Amniotic stem cell (primary cell): ENCODE measurements around the gene PAX2.
"Not testable (repeated sequence)": the region's sequence is repeated elsewhere in the genome, so short reads cannot be mapped to it uniquely, and the experiment has no call there.

Experiments used
- DNase-seq: peaks from one replicate; lab custom pipeline; 2025; lab: John Stamatoyannopoulos, UW

PAX2 gene

GRCh38 chr10:100744987-100745881, at the start of gene PAX2:
PAX2 (plus strand) TSS chr10:100745582; CDS start chr10:100746261, 679 bp downstream.
- no peak for DNase-seq

GRCh38 chr10:100696477-100696901, 48.9 kb upstream of the PAX2 start:
- DNase-seq = no peak

DNA sequence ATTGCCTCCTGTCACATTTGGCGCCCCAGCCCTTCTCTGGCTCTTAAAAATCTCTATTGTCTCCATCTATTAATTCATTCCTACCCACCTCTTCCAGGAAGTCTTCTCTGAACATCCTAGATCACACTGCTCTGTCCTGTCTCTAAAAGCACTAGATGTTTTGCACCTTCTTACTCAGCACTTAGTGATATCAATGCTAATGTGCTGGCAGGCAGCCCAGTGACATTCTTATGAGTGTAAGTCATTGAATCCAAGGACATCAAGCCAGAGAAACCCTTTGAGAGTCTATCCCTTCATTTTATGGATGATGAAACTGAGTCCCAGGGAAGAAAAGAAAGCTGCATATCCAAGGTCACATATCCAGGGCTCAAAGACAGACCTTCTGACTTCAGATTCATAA, 48.3 kb upstream of the PAX2 start:
- no peak for DNase-seq

DNA sequence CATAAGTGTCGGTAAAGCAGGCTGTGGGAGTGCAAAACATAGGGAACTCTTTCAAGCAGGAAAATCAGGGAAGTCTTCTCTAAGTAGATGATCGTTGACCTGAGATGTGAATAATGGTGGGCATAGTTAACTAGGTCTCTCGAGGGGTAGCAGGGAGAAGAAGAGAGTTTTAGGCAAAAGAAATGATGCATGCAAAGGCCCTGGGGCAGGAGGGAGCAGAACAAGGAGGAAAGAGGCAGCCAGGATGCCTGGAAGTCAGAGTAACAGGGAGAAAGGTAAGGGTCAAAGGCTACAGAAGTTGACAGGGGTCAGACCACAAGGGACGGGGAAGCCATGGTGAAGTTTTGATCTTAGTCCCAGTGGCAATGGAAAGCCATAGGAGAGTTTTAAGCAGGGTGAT, 47.8 kb upstream of the PAX2 start:
- no peak for DNase-seq

- not testable (repeated sequence) for DNase-seq
Observed at GRCh38 chr10:100701704-100702103, 43.7 kb upstream of the PAX2 start.

DNA sequence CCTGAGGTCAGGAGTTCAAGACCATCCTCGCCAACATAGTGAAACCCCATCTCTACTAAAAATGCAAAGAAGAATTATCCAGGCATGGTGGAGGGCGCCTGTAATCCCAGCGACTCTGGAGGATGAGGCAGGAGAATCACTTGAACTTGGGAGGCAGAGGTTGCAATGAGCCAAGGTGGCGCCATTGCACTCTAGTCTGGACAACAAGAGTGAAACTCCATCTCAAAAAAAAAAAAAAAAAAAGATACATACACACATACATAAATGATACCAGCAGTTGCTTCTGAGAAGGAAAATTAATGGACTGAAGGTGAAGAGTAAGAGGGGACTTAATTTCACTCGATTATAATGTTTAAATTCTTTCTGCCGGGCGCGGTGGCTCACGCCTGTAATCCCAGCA, 40.2 kb upstream of the PAX2 start:
- no peak for DNase-seq

DNA sequence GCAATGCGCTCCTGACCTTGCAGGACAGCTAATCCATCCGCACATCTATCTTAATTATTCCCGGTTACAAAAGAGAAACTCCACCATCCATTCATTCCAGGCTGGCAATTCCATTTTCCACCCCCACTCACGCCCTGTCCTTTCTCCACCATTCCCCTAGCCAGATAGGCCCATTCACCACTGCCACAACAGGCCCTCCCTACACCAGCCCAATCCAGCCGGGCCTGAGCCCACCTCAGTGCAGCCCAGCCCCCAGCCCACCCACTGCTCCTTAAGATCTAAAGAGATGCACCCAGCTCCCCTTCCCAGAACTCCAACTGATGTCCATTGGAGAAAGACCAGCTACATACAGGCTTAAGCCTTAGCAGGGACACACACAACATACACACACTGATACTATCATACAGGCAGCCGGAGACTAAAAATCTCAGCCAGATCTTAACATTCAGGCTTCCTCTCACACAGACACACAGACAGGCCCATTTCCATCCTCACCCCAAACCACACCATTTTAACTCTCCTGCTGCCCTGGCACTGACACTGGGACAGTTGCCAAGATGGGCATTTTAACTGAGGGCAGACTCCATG, 38.0 kb upstream of the PAX2 start:
- no peak for DNase-seq

GRCh38 chr10:100709146-100710082, 36.0 kb upstream of the PAX2 start:
- DNase-seq = no peak

DNA sequence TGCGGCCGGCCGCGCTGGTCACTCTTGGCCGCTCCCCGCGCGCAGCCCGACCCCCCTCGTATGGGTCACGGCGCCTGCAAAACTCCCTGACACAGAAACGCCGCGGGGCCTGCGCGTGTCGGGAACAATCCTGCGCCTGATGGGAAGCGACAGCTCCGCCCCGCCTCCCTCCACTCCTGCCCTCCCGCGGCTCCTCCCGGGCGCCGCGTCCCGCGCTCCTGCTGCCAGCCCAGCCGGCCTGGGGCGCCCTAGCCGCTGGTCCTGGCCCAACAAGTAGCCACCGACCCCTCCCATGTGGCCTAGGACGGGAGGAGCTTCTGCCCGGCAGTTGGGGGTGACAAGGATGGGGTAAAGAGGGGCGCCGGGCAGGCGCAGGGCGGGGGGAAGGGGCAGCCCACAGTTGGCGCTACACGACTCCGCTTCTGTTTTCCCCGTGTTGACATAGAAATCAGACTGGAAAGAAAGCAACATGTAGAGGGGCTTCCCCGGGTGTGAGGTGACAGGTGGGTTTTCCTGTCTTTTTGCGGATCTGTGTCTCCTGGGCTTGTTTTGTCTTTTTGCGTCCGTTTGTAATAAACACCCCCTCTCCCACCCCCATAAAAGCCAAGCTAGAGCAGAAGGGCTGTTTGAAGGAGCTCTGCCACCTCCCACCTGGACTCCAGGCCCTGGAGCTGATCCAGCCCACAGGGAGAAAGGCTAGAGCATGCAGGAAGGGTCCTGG, 35.1 kb upstream of the PAX2 start:
- no peak for DNase-seq

DNA sequence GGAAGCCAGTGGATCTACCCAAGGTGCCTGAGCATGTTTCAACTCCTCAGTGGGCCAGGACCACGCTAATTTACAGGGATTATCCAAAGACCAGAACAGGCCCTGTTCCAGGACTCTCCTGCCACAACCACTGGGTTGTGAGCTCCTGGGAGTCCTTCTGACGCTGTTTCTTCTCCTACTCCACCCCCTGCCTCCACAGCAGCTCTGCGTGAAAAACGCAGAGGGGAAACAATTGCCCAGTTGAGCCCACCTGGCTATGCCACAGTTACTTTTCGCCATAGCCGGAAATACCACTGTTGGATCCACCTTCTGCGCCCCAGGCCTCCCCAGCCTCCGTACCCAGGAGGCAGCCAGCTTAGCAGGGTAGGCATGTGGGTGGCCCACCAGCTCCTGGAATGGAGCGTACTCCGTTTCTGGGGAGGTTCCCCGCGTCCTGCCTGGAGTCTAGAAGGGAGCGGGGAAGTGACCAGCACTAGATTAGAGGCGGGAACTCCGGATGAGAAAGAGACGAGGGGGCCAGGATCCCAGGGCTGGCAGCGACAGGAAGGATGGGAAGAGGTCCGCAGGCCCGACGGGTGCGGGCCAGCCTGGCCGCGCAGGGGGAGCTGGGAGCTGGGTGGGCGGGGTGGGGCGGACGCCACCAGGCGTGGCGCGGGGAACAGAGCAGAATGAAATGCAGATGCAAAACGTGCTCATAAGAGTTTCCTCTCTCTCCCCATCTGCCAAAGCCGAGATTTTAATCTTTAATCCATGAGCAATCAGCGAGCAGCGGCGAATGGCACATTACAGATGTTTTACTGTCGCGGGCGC, 32.1 kb upstream of the PAX2 start:
- DNase-seq = no peak

GRCh38 chr10:100713859-100714565, 31.4 kb upstream of the PAX2 start:
- DNase-seq = no peak

DNA sequence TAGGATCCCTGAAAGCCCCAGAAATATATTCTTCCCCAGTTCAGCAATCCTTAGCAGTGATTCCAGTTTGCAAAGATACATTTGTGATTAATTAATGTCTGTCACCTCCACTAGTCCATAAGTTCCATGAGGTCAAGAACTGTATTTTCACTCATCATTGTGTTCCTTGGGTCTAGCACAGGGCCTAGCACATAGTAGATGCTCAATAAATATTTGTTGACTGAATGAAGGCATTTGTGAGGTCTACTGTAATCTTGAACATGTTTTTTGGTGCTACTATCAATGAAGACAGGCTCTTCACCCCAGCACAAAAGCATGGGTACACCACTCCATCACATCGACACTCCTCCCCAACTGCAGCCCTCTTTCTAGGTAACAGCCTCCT, 30.8 kb upstream of the PAX2 start:
- no peak for DNase-seq

GRCh38 chr10:100715101-100715444, 30.3 kb upstream of the PAX2 start:
- DNase-seq = no peak

GRCh38 chr10:100715445-100716385, 29.7 kb upstream of the PAX2 start:
- DNase-seq = no peak

DNA sequence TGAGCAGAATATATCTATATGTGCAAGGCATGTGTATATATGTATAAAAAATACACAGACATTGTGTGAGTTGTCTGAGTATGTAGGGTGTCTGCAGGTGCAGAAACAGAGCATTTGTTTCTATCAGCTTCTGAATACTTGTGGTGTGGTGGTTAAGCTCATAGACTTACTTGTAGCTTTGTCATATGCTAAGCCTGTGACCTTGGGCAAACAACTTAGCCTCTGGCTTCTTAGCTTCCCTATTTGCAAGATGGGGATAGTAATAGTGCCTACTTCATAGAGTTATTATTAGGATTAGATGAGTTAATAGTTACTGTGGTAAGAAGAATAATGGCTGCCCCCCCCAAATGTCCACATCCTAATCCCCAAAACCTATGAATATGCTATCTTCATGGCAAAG, 28.2 kb upstream of the PAX2 start:
- no peak for DNase-seq

DNA sequence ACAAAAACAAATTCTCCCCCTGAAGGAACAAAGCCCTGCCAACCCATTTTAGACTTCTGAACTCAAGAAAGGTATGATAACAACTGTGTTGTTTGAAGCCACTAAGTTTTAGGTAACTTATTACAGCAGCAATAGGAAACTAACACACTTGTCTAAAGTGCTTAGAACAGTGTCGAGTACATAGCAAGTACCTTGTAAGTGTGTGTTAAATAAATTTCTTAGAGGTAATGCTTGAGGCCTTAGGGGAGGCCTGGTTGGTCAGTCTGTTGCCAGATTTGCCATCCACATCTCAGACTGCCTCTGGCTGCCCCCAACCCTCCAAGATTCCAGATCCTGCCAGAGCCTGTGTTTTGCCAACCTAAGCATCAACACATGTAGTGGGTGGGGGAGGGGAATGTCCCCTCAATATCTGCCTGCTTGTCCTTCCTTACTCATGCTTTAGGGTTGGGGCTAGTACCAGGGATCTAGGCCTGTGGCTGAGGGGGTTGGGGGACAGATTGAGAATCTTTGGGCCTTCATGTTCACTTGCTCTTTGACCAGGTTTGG, 27.1 kb upstream of the PAX2 start:
- DNase-seq = no peak

DNA sequence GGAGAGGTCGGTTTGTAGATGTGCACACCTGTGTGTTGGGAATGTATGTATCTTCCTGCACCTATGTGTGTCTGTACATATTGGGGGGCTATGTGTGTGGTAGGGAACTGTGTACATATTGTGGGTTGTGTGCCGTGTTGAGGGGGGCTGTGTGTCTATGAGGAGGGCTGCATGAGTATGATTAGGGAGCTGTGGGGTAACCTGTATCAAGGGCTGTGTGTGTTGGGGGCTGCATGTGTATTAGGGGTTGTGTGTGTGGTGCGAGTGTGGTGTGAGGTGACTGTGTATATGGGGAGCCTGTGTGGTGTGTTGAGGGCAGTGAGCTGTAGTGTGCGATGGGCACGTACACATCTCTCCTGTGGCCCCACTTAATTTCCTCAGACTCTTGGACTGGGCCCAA, 22.2 kb upstream of the PAX2 start:
- no peak for DNase-seq

DNA sequence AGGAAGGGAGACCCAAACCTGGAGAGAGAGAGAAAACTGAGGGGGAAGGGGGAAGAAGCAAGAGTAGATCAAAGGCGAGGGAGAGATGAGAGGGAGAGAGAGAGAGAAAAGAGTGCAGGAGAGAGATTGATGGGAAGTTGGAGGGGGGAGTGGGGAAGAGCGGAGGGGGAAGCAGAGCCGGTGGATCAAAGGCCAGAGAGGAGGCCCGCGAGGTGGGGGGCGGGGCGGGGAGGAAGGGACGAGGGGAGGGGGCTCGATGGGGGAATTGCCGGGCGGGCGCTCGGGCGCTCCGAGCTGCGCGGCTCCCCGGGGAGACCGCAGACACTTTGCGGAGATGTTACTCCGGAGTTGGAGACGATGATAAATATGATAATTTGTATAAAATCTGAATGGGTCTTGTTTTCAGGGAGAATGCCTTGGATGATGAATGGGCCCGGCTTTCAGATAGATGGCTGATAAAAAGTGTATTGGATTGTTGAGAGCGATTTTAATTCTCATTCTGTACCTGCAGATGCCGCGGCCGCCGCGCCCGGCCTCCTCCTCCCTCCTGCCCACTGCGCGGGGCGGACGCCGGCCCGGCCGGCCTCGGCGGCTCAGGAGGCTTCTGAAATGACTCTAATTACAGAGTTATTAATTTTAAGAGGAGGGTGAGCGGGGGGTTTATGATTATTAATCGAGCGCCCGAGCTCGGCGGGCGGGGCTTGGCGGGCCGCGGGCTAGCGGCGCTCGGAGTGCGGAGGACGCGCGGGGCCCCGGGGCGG, 21.4 kb upstream of the PAX2 start:
- no peak for DNase-seq
